Neural progenitor cell (in vitro differentiated cells): ENCODE data around the gene KLHL40. TPM values are rescaled to one million over a fixed set of nuclear protein-coding genes. Genes with fewer than 3 reads are reported as not detected.

Source experiments
- DNase-seq: peaks from one replicate; pipeline ENCODE4 v3.0.0-alpha.2; 2016; ENCODE audit warnings: low spot score
- H2AFZ ChIP-seq: fragments of 200-600 bp; sonication (generic); replicated peaks from 2 replicates; pipeline ENCODE4 v1.6.1; 2016; ENCODE audit warnings: antibody characterized with exemption
- H3F3A ChIP-seq: fragments of 200-600 bp; sonication (generic); 2 replicates; pipeline ENCODE4 v1.6.1; 2016; ENCODE audit warnings: antibody characterized with exemption, low read depth
- H3K27ac ChIP-seq: fragments of 200-600 bp; sonication (generic); 2 replicates; pipeline ENCODE4 v1.5.1; 2016; ENCODE audit warnings: mild to moderate bottlenecking
- H3K27me3 ChIP-seq: fragments of 200-600 bp; sonication (generic); 2 replicates; pipeline ENCODE4 v1.6.1; 2016; ENCODE audit warnings: mild to moderate bottlenecking, moderate library complexity
- H3K36me3 ChIP-seq: fragments of 200-600 bp; sonication (generic); 2 replicates; pipeline ENCODE4 v1.5.1; 2016
- H3K4me1 ChIP-seq: fragments of 200-600 bp; sonication (generic); 2 replicates; pipeline ENCODE4 v1.6.1; 2016; ENCODE audit warnings: mixed run types
- H3K4me2 ChIP-seq: fragments of 200-600 bp; sonication (generic); 2 replicates; pipeline ENCODE4 v1.6.1; 2016
- H3K4me3 ChIP-seq: fragments of 200-600 bp; sonication (generic); 2 replicates; pipeline ENCODE4 v1.5.1; 2016
- H3K79me2 ChIP-seq: fragments of 200-600 bp; sonication (generic); 2 replicates; pipeline ENCODE4 v1.6.1; 2016; ENCODE audit warnings: low read depth
- H3K9ac ChIP-seq: fragments of 200-600 bp; sonication (generic); 2 replicates; pipeline ENCODE4 v1.6.1; 2016
- H3K9me3 ChIP-seq: fragments of 200-600 bp; sonication (generic); 2 replicates; pipeline ENCODE4 v1.5.1; 2016; ENCODE audit warnings: low read depth
- H4K20me1 ChIP-seq: fragments of 200-600 bp; sonication (generic); 2 replicates; pipeline ENCODE4 v1.6.1; 2016; ENCODE audit warnings: low read depth
- H3K27ac Mint-ChIP-seq: 3 replicates; pipeline ENCODE4 v1.8.0; 2021; ENCODE audit warnings: mixed read lengths
- H3K27me3 Mint-ChIP-seq: 2 replicates; pipeline ENCODE4 v1.8.0; 2022; ENCODE audit warnings: low read depth, mild to moderate bottlenecking, inconsistent platforms, moderate library complexity, mixed read lengths; ENCODE audit not compliant: insufficient read depth
- H3K36me3 Mint-ChIP-seq: 3 replicates; pipeline ENCODE4 v1.8.0; 2021; ENCODE audit warnings: mixed read lengths
- H3K4me1 Mint-ChIP-seq: 3 replicates; pipeline ENCODE4 v1.8.0; 2021; ENCODE audit warnings: mixed read lengths
- H3K4me3 Mint-ChIP-seq: 3 replicates; pipeline ENCODE4 v1.8.0; 2021; ENCODE audit warnings: mild to moderate bottlenecking, moderate library complexity, mixed read lengths
- H3K9me3 Mint-ChIP-seq: 3 replicates; pipeline ENCODE4 v1.8.0; 2020; ENCODE audit warnings: mixed read lengths
- CTCF ChIP-seq: fragments of 200-600 bp; sonication (generic); IDR thresholded peaks from 2 replicates; pipeline ENCODE4 v1.5.1; 2017; ENCODE audit warnings: antibody characterized with exemption, mild to moderate bottlenecking
- EZH2 ChIP-seq: fragments of 200-600 bp; sonication (generic); IDR thresholded peaks from 2 replicates; pipeline ENCODE4 v1.6.1; 2017; ENCODE audit warnings: antibody characterized with exemption, mild to moderate bottlenecking, moderate library complexity
- EZH2phosphoT487 ChIP-seq: fragments of 200-600 bp; sonication (generic); IDR thresholded peaks from 2 replicates; pipeline ENCODE4 v1.6.1; 2017; ENCODE audit warnings: antibody characterized with exemption
- total RNA-seq: library from RNA; depleted of rRNA; stranded (reverse); fragments of >200 nt; gene quantifications from 2 replicates; pipeline ENCODE4 v1.2.3, GENCODE V29; 2015; ENCODE audit warnings: low replicate concordance

Gene KLHL40
- total RNA-seq, 1 donor from 2014 or later, result not detected

GRCh38 chr3:42651248-42652091, 33.9 kb upstream of the KLHL40 start:
- Histone ChIP-seq H4K20me1 (peaks cover 27% of the 10 kb centered on the region), H3K36me3 (no peaks in the 10 kb centered on the region), H3K27ac (no peak overlapping the region), H3K9ac (no peak overlapping the region), H3K4me3 (no peak overlapping the region), H3K4me2 (no peak overlapping the region), H3K27me3 (no peaks in the 10 kb centered on the region), H3F3A (peaks cover 23% of the 10 kb centered on the region), H2AFZ (no peak overlapping the region), H3K4me1 (peaks cover 18% of the 10 kb centered on the region), H3K9me3 (no peaks in the 10 kb centered on the region), H3K79me2 (no peaks in the 10 kb centered on the region)
- Mint-ChIP-seq H3K9me3 (no peaks in the 10 kb centered on the region), H3K27me3 (peaks cover 5% of the 10 kb centered on the region), H3K4me1 (peaks cover 41% of the 10 kb centered on the region), H3K27ac (peak overlapping the region; percentile 79), H3K4me3 (peak overlapping the region; percentile 51), H3K36me3 (peaks cover 22% of the 10 kb centered on the region)
- no peak for TF ChIP-seq EZH2
- TF ChIP-seq CTCF, result no peak
- TF ChIP-seq EZH2phosphoT487, result no peak
- DNase-seq, result no peak

GRCh38 chr3:42652251-42652610, 33.1 kb upstream of the KLHL40 start:
- Histone ChIP-seq H3K79me2 (no peaks in the 10 kb centered on the region), H3K4me3 (no peak overlapping the region), H3K4me2 (no peak overlapping the region), H3K36me3 (no peaks in the 10 kb centered on the region), H3K27me3 (no peaks in the 10 kb centered on the region), H3F3A (peaks cover 23% of the 10 kb centered on the region), H3K9ac (no peak overlapping the region), H2AFZ (no peak overlapping the region), H3K27ac (no peak overlapping the region), H3K4me1 (peaks cover 17% of the 10 kb centered on the region), H4K20me1 (peaks cover 26% of the 10 kb centered on the region), H3K9me3 (no peaks in the 10 kb centered on the region)
- Mint-ChIP-seq H3K9me3 (no peaks in the 10 kb centered on the region), H3K27ac (no peak overlapping the region), H3K27me3 (peaks cover 5% of the 10 kb centered on the region), H3K36me3 (peaks cover 16% of the 10 kb centered on the region), H3K4me1 (peaks cover 36% of the 10 kb centered on the region), H3K4me3 (peak overlapping the region; percentile 51)
- no peak for DNase-seq
- TF ChIP-seq EZH2 (no peak), EZH2phosphoT487 (no peak), CTCF (no peak)

- Histone ChIP-seq H3K27me3 (no peaks in the 10 kb centered on the region), H4K20me1 (peaks cover 21% of the 10 kb centered on the region), H2AFZ (no peak overlapping the region), H3K4me3 (no peak overlapping the region), H3F3A (peaks cover 20% of the 10 kb centered on the region), H3K9me3 (no peaks in the 10 kb centered on the region), H3K9ac (no peak overlapping the region), H3K27ac (no peak overlapping the region), H3K4me2 (peak overlapping the region; percentile 100), H3K79me2 (no peaks in the 10 kb centered on the region), H3K4me1 (peaks cover 12% of the 10 kb centered on the region), H3K36me3 (no peaks in the 10 kb centered on the region)
- no peaks in the 10 kb centered on the region for H3K9me3 Mint-ChIP-seq
- H3K4me3 Mint-ChIP-seq, result peak overlapping the region; percentile 92
- peaks cover 12% of the 10 kb centered on the region for H3K36me3 Mint-ChIP-seq
- peak overlapping the region; percentile 60 for H3K27ac Mint-ChIP-seq
- TF ChIP-seq CTCF, result no peak
- TF ChIP-seq EZH2, result no peak
- no peak for TF ChIP-seq EZH2phosphoT487
- H3K27me3 Mint-ChIP-seq, result peaks cover 6% of the 10 kb centered on the region
- DNase-seq, result no peak
- peaks cover 34% of the 10 kb centered on the region for H3K4me1 Mint-ChIP-seq
These were observed 32.6 kb upstream of the KLHL40 start for GRCh38 chr3:42652611-42653302.
